Stimulated activated CD4-positive, alpha-beta T cell treated with anti-CD3 and anti-CD28 coated beads, TNF-alpha, amount 100 ng/mL, for 48 hours (primary cell): Measurements from ENCODE around the gene TBC1D14.

Experiments used
- DNase-seq, 3 donors: peaks; one replicate each; pipeline ENCODE4 v3.0.0-alpha.2; 2020; ENCODE audit warnings: low read depth in 3 of 3

Gene TBC1D14

GRCh38 chr4:6929339-6929811 lies 19.7 kb downstream of the TBC1D14 start:
- DNase-seq, result no peak

GRCh38 chr4:6929812-6930464 lies 20.3 kb downstream of the TBC1D14 start:
- no peak for DNase-seq

GRCh38 chr4:6932475-6932874 lies 22.8 kb downstream of the TBC1D14 start:
- no peak for DNase-seq

GRCh38 chr4:6932918-6933317 lies 23.3 kb downstream of the TBC1D14 start:
- DNase-seq, result no peak

GRCh38 chr4:6933691-6934430 lies 24.2 kb downstream of the TBC1D14 start:
- no peak for DNase-seq

GRCh38 chr4:6935965-6936364 lies 26.3 kb downstream of the TBC1D14 start:
- DNase-seq, result no peak

GRCh38 chr4:6937201-6937600 lies 27.6 kb downstream of the TBC1D14 start:
- no peak for DNase-seq

GRCh38 chr4:6937754-6938153 lies 28.1 kb downstream of the TBC1D14 start:
- no peak for DNase-seq

GRCh38 chr4:6938237-6938636 lies 28.6 kb downstream of the TBC1D14 start:
- DNase-seq, result no peak

GRCh38 chr4:6938647-6939271 lies 29.1 kb downstream of the TBC1D14 start:
- no peak for DNase-seq

- DNase-seq, result no peak
Measured at GRCh38 chr4:6939761-6940743, 30.4 kb downstream of the TBC1D14 start.

GRCh38 chr4:6940744-6941137 lies 31.1 kb downstream of the TBC1D14 start:
- DNase-seq, result no peak

GRCh38 chr4:6941796-6942195 lies 32.2 kb downstream of the TBC1D14 start:
- no peak for DNase-seq

- peak in 2 of 3 donors; percentile 4 to 12 for DNase-seq
Measured at GRCh38 chr4:6942238-6942800, 32.7 kb downstream of the TBC1D14 start.

- DNase-seq, result no peak
Measured at GRCh38 chr4:6943012-6943884, 33.6 kb downstream of the TBC1D14 start.

GRCh38 chr4:6943885-6944225 lies 34.2 kb downstream of the TBC1D14 start:
- no peak for DNase-seq

GRCh38 chr4:6944301-6945051 lies 34.9 kb downstream of the TBC1D14 start:
- no peak for DNase-seq

GRCh38 chr4:6945052-6945409 lies 35.4 kb downstream of the TBC1D14 start:
- DNase-seq, result no peak

- DNase-seq, result no peak
Measured at GRCh38 chr4:6946497-6946896, 36.9 kb downstream of the TBC1D14 start.

- DNase-seq, result no peak
Measured at GRCh38 chr4:6948134-6948460, 38.5 kb downstream of the TBC1D14 start.
